GM12878 (cell line): Measurements from ENCODE around the gene ANK3. TPM values are rescaled to one million over a fixed set of nuclear protein-coding genes. Genes with fewer than 3 reads are reported as not detected.

Experiments
- ATAC-seq: fragments of 200-7000 bp; cut with Tn5 transposase; 3 replicates; pipeline ENCODE4 v1.9.1; 2020; ENCODE audit warnings: mild to moderate bottlenecking, moderate library complexity
- BruUV-seq: library from RNA; stranded (reverse); fragments of 400-500 nt; replicated peaks from 2 replicates; lab custom pipeline; 2021; lab: Mats Ljungman, UMichigan
- CTCF ChIA-PET: fragments of 300-600 bp; sonication (Branson Sonifier 250); formaldehyde crosslinking; extraction: SDS; loops from one replicate; lab custom pipeline; 2021; ENCODE audit warnings: inconsistent platforms; lab: Yijun Ruan, JAX
- POLR2A ChIA-PET: fragments of 350-600 bp; formaldehyde crosslinking; extraction: SDS; loops from one replicate; lab custom pipeline; 2021; ENCODE audit warnings: inconsistent platforms; lab: Charles Lee
- RAD21 ChIA-PET: fragments of 300-600 bp; sonication (Branson Sonifier 250); formaldehyde crosslinking; loops from one replicate; lab custom pipeline; 2023; ENCODE audit warnings: antibody characterized with exemption; ENCODE audit not compliant: unreplicated experiment; lab: Charles Lee
- SMC1A ChIA-PET: fragments of 300-600 bp; sonication (Branson Sonifier 250); formaldehyde crosslinking; loops from one replicate; lab custom pipeline; 2023; ENCODE audit not compliant: unreplicated experiment, uncharacterized antibody; lab: Charles Lee
- DNase-seq: peaks from one replicate; pipeline ENCODE4 v3.0.0-alpha.2; 2011; ENCODE audit warnings: low read depth, low spot score
- FAIRE-seq: peaks from 3 replicates; lab custom pipeline; 2011; peaks lifted over from hg19 to GRCh38; lab: Jason Lieb, UNC
- H2AFZ ChIP-seq: 2 replicates; pipeline ENCODE4 v1.6.0; 2011; ENCODE audit warnings: low read depth, low read length, control low read depth; ENCODE audit not compliant: control insufficient read depth
- H3K27ac ChIP-seq: 2 replicates; pipeline ENCODE4 v1.5.1; 2011; ENCODE audit warnings: control low read depth; ENCODE audit not compliant: control insufficient read depth, insufficient read depth
- H3K27me3 ChIP-seq, 2 experiments: replicated peaks in 1 of 2; 2 replicates each; pipeline versions ENCODE4 v1.6.0 to v1.6.1; 2011; ENCODE audit warnings: low read length in 1 of 2; ENCODE audit not compliant: control insufficient read depth in 2 of 2, insufficient read depth in 2 of 2
- H3K36me3 ChIP-seq, 2 experiments: 2 replicates each; pipeline ENCODE4 v1.5.1; 2011; ENCODE audit warnings: low read length in 1 of 2; ENCODE audit not compliant: control insufficient read depth in 2 of 2, insufficient read depth in 2 of 2
- H3K4me1 ChIP-seq: 2 replicates; pipeline ENCODE4 v1.6.1; 2011; ENCODE audit warnings: mild to moderate bottlenecking, low read length, moderate library complexity, mixed read lengths; ENCODE audit not compliant: control insufficient read depth, insufficient read depth
- H3K4me2 ChIP-seq: 2 replicates; pipeline ENCODE4 v1.6.0; 2011; ENCODE audit warnings: control low read depth; ENCODE audit not compliant: control insufficient read depth, insufficient read depth
- H3K4me3 ChIP-seq: fragments of 200-600 bp; sonication (generic); 2 replicates; pipeline ENCODE4 v1.5.1; 2016
- H3K79me2 ChIP-seq: 2 replicates; pipeline ENCODE4 v1.6.0; 2011; ENCODE audit warnings: low read length; ENCODE audit not compliant: control insufficient read depth, insufficient read depth
- H3K9ac ChIP-seq: 2 replicates; pipeline ENCODE4 v1.8.0; 2011; ENCODE audit warnings: low read length, control low read depth, mixed read lengths; ENCODE audit not compliant: control insufficient read depth, insufficient read depth
- H3K9me3 ChIP-seq: replicated peaks from 3 replicates; pipeline ENCODE4 v1.5.1; 2011; ENCODE audit warnings: mild to moderate bottlenecking, low read length; ENCODE audit not compliant: control insufficient read depth, insufficient read depth
- H4K20me1 ChIP-seq: 2 replicates; pipeline ENCODE4 v1.6.0; 2011; ENCODE audit not compliant: control insufficient read depth, insufficient read depth
- E2F8 ChIP-seq: fragments of 450-650 bp; IDR thresholded peaks from 2 replicates; pipeline ENCODE4 v1.6.1; 2018; ENCODE audit warnings: mild to moderate bottlenecking, low read depth, moderate library complexity; ENCODE audit not compliant: partially characterized antibody
- NFIC ChIP-seq: IDR thresholded peaks from 2 replicates; pipeline ENCODE4 v1.6.1; 2012; ENCODE audit warnings: low read depth, mild to moderate bottlenecking, inconsistent platforms, low read length, moderate library complexity
- SMC3 ChIP-seq: IDR thresholded peaks from 2 replicates; pipeline ENCODE4 v1.6.1; 2011; ENCODE audit warnings: low read length, improper control_type of control experiment, borderline replicate concordance
- ZBTB33 ChIP-seq: fragments of 450-650 bp; IDR thresholded peaks from 2 replicates; pipeline ENCODE4 v1.6.1; 2017; ENCODE audit warnings: mild to moderate bottlenecking
- in situ Hi-C: fragments of 300-500 bp; cut with MboI; formaldehyde crosslinking; loops from 9 replicates; pipeline ENCODE4 v1.14.3; 2018; ENCODE audit warnings: mixed read lengths
- intact Hi-C: fragments of 100-400 bp; cut with micrococcal nuclease; formaldehyde crosslinking; loops from one replicate; pipeline ENCODE4 v1.14.2; 2022; ENCODE audit not compliant: unreplicated experiment
- polyA plus RNA-seq, 11 experiments: library from polyadenylated mRNA; depleted of rRNA in 4 of 11; unstranded in 6 of 11; stranded (reverse) in 5 of 11; fragments of >200 nt; fragmentation: Nextera tagmentation in 4 of 11; fragmentation: Illumina TruSeq in 1 of 11; extraction: Ambion mirVana in 4 of 11; extraction: Trizol in 1 of 11; gene quantifications; 1 replicate in 1 of 11; 2 replicates in 10 of 11; pipeline versions ENCODE4 v1.2.1 to v1.2.3, GENCODE V29; 2011 to 2016; ENCODE audit warnings: inconsistent platforms in 2 of 11, missing spikeins in 2 of 11, low read depth in 1 of 11
- total RNA-seq, 4 experiments: library from RNA; depleted of rRNA in 3 of 4; stranded (reverse); fragments of >200 nt in 3 of 4; fragmentation: Illumina TruSeq in 1 of 4; extraction: Trizol in 1 of 4; gene quantifications; 2 replicates each; pipeline versions ENCODE4 v1.2.1 to v1.2.3, GENCODE V29; 2013 to 2021

ANK3 gene
- total and polyA plus RNA-seq, 10 of the 15 experiments (the other 5 are each of a cell fraction or from before 2014, with no cell fraction given) = 0.06 to 0.82 (median 0.20) TPM; not detected in 2

- Histone ChIP-seq H3K79me2 (no peaks in the 10 kb centered on the region), H3K36me3 (no peaks in the 10 kb centered on the region), H3K9ac (no peak overlapping the region), H3K4me3 (no peak overlapping the region), H3K27ac (no peak overlapping the region), H4K20me1 (no peaks in the 10 kb centered on the region), H2AFZ (no peak overlapping the region), H3K9me3 (no peaks in the 10 kb centered on the region), H3K4me2 (no peak overlapping the region), H3K27me3 (no peaks in the 10 kb centered on the region), H3K4me1 (no peaks in the 10 kb centered on the region)
- intact Hi-C loops = loop anchor here (10.0 kb wide), 3 partner anchors 326 to 544 kb away; partner anchors contain the start of genes CCDC6 and CDK1
- no peak for ATAC-seq
- no peak for DNase-seq
- TF ChIP-seq E2F8 (no peak), NFIC (no peak), SMC3 (no peak), ZBTB33 (no peak)
- ChIA-PET POLR2A (no interaction called here), SMC1A (interaction anchor here (1.0 kb wide), 1 partner anchor 203 kb away, joined by 3 read pairs; no protein-coding TSS in a partner anchor), CTCF (interaction anchor here (0.7 to 3.8 kb wide), 5 partner anchors 19 to 203 kb away, joined by 3 to 15 read pairs (median 4); no protein-coding TSS in a partner anchor), RAD21 (interaction anchor here (0.7 kb wide), 1 partner anchor 43 kb away, joined by 6 read pairs; no protein-coding TSS in a partner anchor)
- in situ Hi-C loops = no loop called here
- FAIRE-seq = no peak
- no TSS peak for BruUV-seq
These were observed 158.8 kb downstream of the ANK3 start for GRCh38 chr10:60230892-60231291.
